H1 (cell line): ENCODE measurements around the gene NHP2. TPM values are rescaled to one million over a fixed set of nuclear protein-coding genes. Genes with fewer than 3 reads are reported as not detected.

ENCODE experiments used
- CTCF ChIA-PET: fragments of 300-600 bp; sonication (Branson Sonifier 250); formaldehyde crosslinking; loops from one replicate; lab custom pipeline; 2021; ENCODE audit not compliant: partially characterized antibody; lab: Charles Lee
- POLR2A ChIA-PET: fragments of 300-600 bp; sonication (Branson Sonifier 250); formaldehyde crosslinking; loops from one replicate; lab custom pipeline; 2021; ENCODE audit warnings: inconsistent platforms; ENCODE audit not compliant: partially characterized antibody; lab: Charles Lee
- DNase-seq, 2 experiments: peaks; one replicate each; pipeline versions ENCODE4 v3.0.0 to v3.0.0-alpha.2; 2010 to 2022; ENCODE audit warnings: low spot score in 2 of 2, low read depth in 1 of 2, mixed read lengths in 1 of 2
- FAIRE-seq: peaks from 2 replicates; lab custom pipeline; 2011; peaks lifted over from hg19 to GRCh38; lab: Jason Lieb, UNC
- H2AFZ ChIP-seq: 2 replicates; pipeline ENCODE4 v1.8.1; 2012; ENCODE audit warnings: low read length, inconsistent platforms
- H2AK5ac ChIP-seq: 2 replicates; pipeline ENCODE4 v1.6.1; 2013; ENCODE audit warnings: low read depth, low read length
- H2BK120ac ChIP-seq: replicated peaks from 2 replicates; pipeline ENCODE3; 2013; ENCODE audit warnings: low read depth, low read length, inconsistent platforms
- H2BK12ac ChIP-seq: 2 replicates; pipeline ENCODE4 v1.6.1; 2013; ENCODE audit warnings: low read depth, low read length
- H2BK15ac ChIP-seq: 2 replicates; pipeline ENCODE4 v1.6.1; 2013; ENCODE audit warnings: low read length
- H2BK20ac ChIP-seq: 2 replicates; pipeline ENCODE4 v1.6.1; 2013; ENCODE audit warnings: low read length
- H2BK5ac ChIP-seq: 2 replicates; pipeline ENCODE4 v1.6.1; 2013; ENCODE audit warnings: low read depth, low read length
- H3K14ac ChIP-seq: 2 replicates; pipeline ENCODE4 v1.6.1; 2013; ENCODE audit warnings: inconsistent platforms; ENCODE audit not compliant: insufficient read length
- H3K18ac ChIP-seq: 2 replicates; pipeline ENCODE4 v1.6.1; 2013; ENCODE audit warnings: low read length; ENCODE audit errors: extremely low read depth
- H3K23ac ChIP-seq: 2 replicates; pipeline ENCODE4 v1.6.1; 2013; ENCODE audit warnings: inconsistent platforms; ENCODE audit not compliant: insufficient read length
- H3K23me2 ChIP-seq: 2 replicates; pipeline ENCODE4 v1.6.1; 2013; ENCODE audit warnings: low read depth, low read length
- H3K27ac ChIP-seq: 2 replicates; pipeline ENCODE4 v1.6.1; 2011; ENCODE audit warnings: low read depth, low read length, inconsistent platforms
- H3K27me3 ChIP-seq, 4 experiments: replicated peaks in 1 of 4; 1 replicate in 1 of 4; 2 replicates in 3 of 4; pipeline versions ENCODE4 v1.6.1 to v1.8.1; 2011 to 2013; ENCODE audit warnings: low read length in 3 of 4, mild to moderate bottlenecking in 3 of 4, inconsistent platforms in 2 of 4, mixed read lengths in 2 of 4, moderate library complexity in 1 of 4; ENCODE audit not compliant: control insufficient read depth in 3 of 4, insufficient read depth in 3 of 4; ENCODE audit errors: extremely low read depth in 1 of 4
- H3K36me3 ChIP-seq, 4 experiments: 2 replicates each; pipeline versions ENCODE4 v1.6.1 to v1.8.1; 2011 to 2013; ENCODE audit warnings: mild to moderate bottlenecking in 4 of 4, low read length in 3 of 4, moderate library complexity in 2 of 4, control low read depth in 1 of 4, inconsistent platforms in 1 of 4; ENCODE audit not compliant: insufficient read depth in 4 of 4, control insufficient read depth in 2 of 4
- H3K4ac ChIP-seq: replicated peaks from 2 replicates; pipeline ENCODE3; 2013; ENCODE audit warnings: low read length, low read depth, mixed read lengths, inconsistent platforms; ENCODE audit not compliant: insufficient read length
- H3K4me1 ChIP-seq, 4 experiments: replicated peaks in 1 of 4; 1 replicate in 1 of 4; 2 replicates in 3 of 4; pipeline versions ENCODE4 v1.6.1 to v1.8.1; 2011 to 2013; ENCODE audit warnings: low read length in 3 of 4, inconsistent platforms in 2 of 4, mixed read lengths in 1 of 4; ENCODE audit not compliant: insufficient read depth in 4 of 4, control insufficient read depth in 3 of 4
- H3K4me2 ChIP-seq, 2 experiments: 2 replicates each; pipeline versions ENCODE4 v1.6.1 to v1.8.1; 2011 to 2013; ENCODE audit warnings: low read depth in 2 of 2, low read length in 2 of 2, control low read depth in 1 of 2, inconsistent platforms in 1 of 2, mild to moderate bottlenecking in 1 of 2; ENCODE audit not compliant: insufficient read depth in 1 of 2
- H3K4me3 ChIP-seq, 4 experiments: fragments of 200-600, 300-600 bp in 1 of 4; sonication (generic), shearing (Covaris generic), sonication (Bioruptor Twin) in 1 of 4; 2 replicates each; pipeline versions ENCODE4 v1.5.1 to v1.8.1; 2011 to 2016; ENCODE audit warnings: low read length in 4 of 4, low read depth in 3 of 4, control low read depth in 2 of 4, inconsistent platforms in 2 of 4, mild to moderate bottlenecking in 2 of 4, mixed read lengths in 1 of 4, moderate library complexity in 1 of 4; ENCODE audit not compliant: insufficient read depth in 2 of 4; ENCODE audit errors: extremely low read depth in 1 of 4
- H3K56ac ChIP-seq: replicated peaks from 2 replicates; pipeline ENCODE3; 2013; ENCODE audit warnings: low read depth, mild to moderate bottlenecking, mixed read lengths, low read length, inconsistent platforms; ENCODE audit not compliant: insufficient read length
- H3K79me1 ChIP-seq: 2 replicates; pipeline ENCODE4 v1.6.1; 2013; ENCODE audit warnings: low read depth, low read length, control low read depth
- H3K79me2 ChIP-seq, 2 experiments: 2 replicates each; pipeline versions ENCODE4 v1.6.1 to v1.8.1; 2012 to 2013; ENCODE audit warnings: low read length in 2 of 2, mild to moderate bottlenecking in 2 of 2, inconsistent platforms in 1 of 2; ENCODE audit not compliant: insufficient read depth in 2 of 2, control insufficient read depth in 1 of 2
- H3K9ac ChIP-seq, 4 experiments: replicated peaks in 1 of 4; 1 replicate in 1 of 4; 2 replicates in 3 of 4; pipeline versions ENCODE4 v1.6.1 to v1.8.1; 2011 to 2013; ENCODE audit warnings: low read depth in 3 of 4, low read length in 3 of 4, control low read depth in 2 of 4, mild to moderate bottlenecking in 2 of 4, moderate library complexity in 2 of 4, inconsistent platforms in 1 of 4; ENCODE audit errors: extremely low read depth in 1 of 4
- H3K9me3 ChIP-seq, 2 experiments: 2 replicates each; pipeline versions ENCODE4 v1.6.1 to v1.8.1; 2012 to 2013; ENCODE audit warnings: mild to moderate bottlenecking in 2 of 2, moderate library complexity in 2 of 2, control low read depth in 1 of 2, inconsistent platforms in 1 of 2, low read depth in 1 of 2, low read length in 1 of 2, mixed read lengths in 1 of 2; ENCODE audit not compliant: insufficient read depth in 2 of 2
- H4K20me1 ChIP-seq, 2 experiments: replicated peaks in 1 of 2; 2 replicates each; pipeline versions ENCODE3 to v1.8.1; 2011 to 2013; ENCODE audit warnings: inconsistent platforms in 2 of 2, low read length in 2 of 2, mild to moderate bottlenecking in 1 of 2; ENCODE audit not compliant: insufficient read depth in 2 of 2, control insufficient read depth in 1 of 2
- H4K5ac ChIP-seq: 2 replicates; pipeline ENCODE4 v1.6.1; 2013; ENCODE audit warnings: low read length, low read depth, mixed read lengths, inconsistent platforms; ENCODE audit not compliant: insufficient read length
- H4K8ac ChIP-seq: 2 replicates; pipeline ENCODE4 v1.8.0; 2013; ENCODE audit warnings: mild to moderate bottlenecking, moderate library complexity, low read length, inconsistent platforms; ENCODE audit not compliant: insufficient read depth; ENCODE audit errors: extremely low read depth
- H4K91ac ChIP-seq: replicated peaks from 2 replicates; pipeline ENCODE3; 2013; ENCODE audit warnings: low read length, mixed read lengths, inconsistent platforms; ENCODE audit not compliant: insufficient read length
- CBX8 ChIP-seq: fragments of 300-800, 300-1000 bp; sonication (generic); IDR thresholded peaks from 2 replicates; pipeline ENCODE4 v1.7.1; 2016; ENCODE audit warnings: low read depth, low read length, borderline replicate concordance
- E2F6 ChIP-seq: IDR thresholded peaks from 2 replicates; pipeline ENCODE4 v1.6.1; 2012; ENCODE audit warnings: inconsistent platforms
- MAX ChIP-seq: IDR thresholded peaks from 2 replicates; pipeline ENCODE4 v1.6.1; 2012; ENCODE audit warnings: inconsistent platforms
- POLR2A ChIP-seq, 2 experiments: IDR thresholded peaks; 1 replicate in 1 of 2; 2 replicates in 1 of 2; pipeline ENCODE4 v1.6.1; 2011; ENCODE audit warnings: low read depth in 2 of 2, low read length in 2 of 2, mild to moderate bottlenecking in 2 of 2; ENCODE audit errors: control extremely low read depth in 1 of 2
- RAD21 ChIP-seq, 2 experiments: IDR thresholded peaks in 1 of 2; conservative IDR thresholded peaks in 1 of 2; 2 replicates each; pipeline ENCODE4 v1.6.1; 2011; ENCODE audit warnings: low read depth in 2 of 2, low read length in 2 of 2, improper control_type of control experiment in 1 of 2, inconsistent platforms in 1 of 2, mild to moderate bottlenecking in 1 of 2, moderate library complexity in 1 of 2
- SIRT6 ChIP-seq: IDR thresholded peaks from one replicate; pipeline ENCODE4 v1.7.1; 2012; ENCODE audit warnings: low read length, inconsistent platforms
- SP2 ChIP-seq: IDR thresholded peaks from 2 replicates; pipeline ENCODE4 v1.6.1; 2012; ENCODE audit warnings: mild to moderate bottlenecking, low read length, inconsistent platforms
- YY1 ChIP-seq: IDR thresholded peaks from 2 replicates; pipeline ENCODE4 v1.6.1; 2011; ENCODE audit warnings: low read depth, mild to moderate bottlenecking, low read length
- WGBS, 2 experiments: shearing (Covaris generic) in 1 of 2; methylation state at CpG; one replicate each; pipeline versions ENCODE4 v1.1.6 to v1.1.7; 2013 to 2015; ENCODE audit warnings: low lambda C conversion rate in 2 of 2, mixed read lengths in 2 of 2, inconsistent platforms in 1 of 2, low coverage in 1 of 2, missing lambda C conversion rate in 1 of 2; ENCODE audit not compliant: insufficient replicate concordance in 2 of 2, insufficient coverage in 1 of 2, insufficient read length in 1 of 2; ENCODE audit errors: extremely low coverage in 1 of 2, missing lambda C conversion rate in 1 of 2; 5-methylcytosine and 5-hydroxymethylcytosine counted together
- polyA plus RNA-seq, 7 experiments: library from polyadenylated mRNA; depleted of rRNA in 3 of 7; stranded (reverse) in 5 of 7; unstranded in 2 of 7; fragments of >200 nt in 5 of 7; fragments of 200-250 nt in 2 of 7; gene quantifications; 1 replicate in 5 of 7; 2 replicates in 1 of 7; 4 replicates in 1 of 7; pipeline versions ENCODE4 v1.2.1 to v1.2.3, GENCODE V29; 2011 to 2013; ENCODE audit warnings: missing spikeins in 2 of 7, mixed read lengths in 2 of 7
- total RNA-seq: library from RNA; stranded (reverse); fragmentation: NEBNext Ultra II Directional; extraction: Animal tissue kit (Norgen Biotek cat#: 25700); gene quantifications from 2 replicates; pipeline ENCODE4 v1.2.1, GENCODE V29; 2021
- TF ChIP-seq, protein P1 (sequence below): IDR thresholded peaks from 2 replicates; pipeline ENCODE4 v1.6.1; 2012; ENCODE audit warnings: low read length, inconsistent platforms

The NHP2 gene
- total and polyA plus RNA-seq, 2 of the 8 experiments (the other 6 are each of a cell fraction or from before 2014, with no cell fraction given) = 241 to 263 TPM

- peak overlapping the region; percentile 80 for H2BK120ac ChIP-seq
- peaks cover 9 to 25% (median 18%) of the 10 kb centered on the region in 4 experiments; a peak in 7 of 8 replicates for H3K36me3 ChIP-seq
- peak overlapping the region; percentile 71 for H3K18ac ChIP-seq
- H3K79me1 ChIP-seq = peaks cover 7% of the 10 kb centered on the region; the same call in 1 of the 2 replicates
- ChIA-PET POLR2A (interaction anchor here (1.2 to 40.7 kb wide), 14 partner anchors 9 to 79 kb away, joined by 3 to 1250 read pairs (median 8); partner anchors contain the start of genes HNRNPAB, N4BP3, NHP2 and RMND5B), CTCF (interaction anchor here (1.0 to 12.9 kb wide), 6 partner anchors 9 to 49 kb away, joined by 4 to 189 read pairs (median 69); partner anchors contain the start of genes NHP2 and RMND5B)
- FAIRE-seq (no peak), DNase-seq (no peak)
- peak overlapping the region; percentile 99 for H4K91ac ChIP-seq
- H4K8ac ChIP-seq = no peak overlapping the region; the same call in 1 of the 2 replicates
- H3K9me3 ChIP-seq = no peaks in the 10 kb centered on the region
- H3K14ac ChIP-seq = no peak overlapping the region
- H3K56ac ChIP-seq = no peak overlapping the region
- H3K9ac ChIP-seq = no peak overlapping the region
- H3K23me2 ChIP-seq = no peaks in the 10 kb centered on the region; the same call in 1 of the 2 replicates
- H4K20me1 ChIP-seq = peaks cover 3 to 7% of the 10 kb centered on the region in 2 experiments
- WGBS, 2 experiments = 66% methylated on average over 9 of the region's 10 CpGs; no CpG with 5 or more reads in 1 of the 2 experiments
- peak overlapping the region; percentile 99 for H2BK20ac ChIP-seq
- peak overlapping the region; percentile 94 for H2BK12ac ChIP-seq
- peaks cover 12 to 53% (median 30%) of the 10 kb centered on the region in 4 experiments for H3K4me1 ChIP-seq
- H3K79me2 ChIP-seq = peaks cover 0 to 15% of the 10 kb centered on the region in 2 experiments; a peak in 1 of 4 replicates
- peak overlapping the region; percentile 79 for H3K27ac ChIP-seq
- H3K27me3 ChIP-seq = no peaks in the 10 kb centered on the region
- H2AK5ac ChIP-seq = peak overlapping the region; percentile 96
- peak overlapping the region; percentile 59 for H4K5ac ChIP-seq
- H3K4me3 ChIP-seq = no peak overlapping the region
- no peak overlapping the region for H3K23ac ChIP-seq
- peak overlapping the region; percentile 96 for H2BK5ac ChIP-seq
- no peak overlapping the region for H2AFZ ChIP-seq
- H3K4ac ChIP-seq = peak overlapping the region; percentile 82
- no peak overlapping the region; a peak in 1 of 4 replicates for H3K4me2 ChIP-seq
- peak overlapping the region; percentile 98; the same call in 1 of the 2 replicates for H2BK15ac ChIP-seq
- TF ChIP-seq YY1 = 0 out of 2 replicates have a peak, but pooled peaks have one; percentile 33
- TF ChIP-seq CBX8 = no peak
- TF ChIP-seq RAD21 (IDR thresholded peaks at IDR 0.05 in 1 of 2, conservative IDR thresholded peaks at IDR 0.05 in 1 of 2; ENCODE audit: low read depth in 2 of 2, low read length in 2 of 2) = no peak
- TF ChIP-seq SP2 = no peak
- TF ChIP-seq MAX = no peak
- TF ChIP-seq SIRT6 = no peak
- peak in 1 of 2 experiments; percentile 27; a peak in 1 of 3 replicates for TF ChIP-seq POLR2A (IDR thresholded peaks at IDR 0.05; ENCODE audit: control extremely low read depth in 1 of 2, low read depth in 2 of 2, low read length in 2 of 2)
- TF ChIP-seq, protein P1, sequence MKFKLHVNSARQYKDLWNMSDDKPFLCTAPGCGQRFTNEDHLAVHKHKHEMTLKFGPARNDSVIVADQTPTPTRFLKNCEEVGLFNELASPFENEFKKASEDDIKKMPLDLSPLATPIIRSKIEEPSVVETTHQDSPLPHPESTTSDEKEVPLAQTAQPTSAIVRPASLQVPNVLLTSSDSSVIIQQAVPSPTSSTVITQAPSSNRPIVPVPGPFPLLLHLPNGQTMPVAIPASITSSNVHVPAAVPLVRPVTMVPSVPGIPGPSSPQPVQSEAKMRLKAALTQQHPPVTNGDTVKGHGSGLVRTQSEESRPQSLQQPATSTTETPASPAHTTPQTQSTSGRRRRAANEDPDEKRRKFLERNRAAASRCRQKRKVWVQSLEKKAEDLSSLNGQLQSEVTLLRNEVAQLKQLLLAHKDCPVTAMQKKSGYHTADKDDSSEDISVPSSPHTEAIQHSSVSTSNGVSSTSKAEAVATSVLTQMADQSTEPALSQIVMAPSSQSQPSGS = no peak
- TF ChIP-seq E2F6 = no peak
Observed at GRCh38 chr5:178125253-178125906, 28.3 kb downstream of the NHP2 start.
